GM12873 (cell line): Measurements from ENCODE around the gene MAP2K2.
A peak's percentile ranks its signal among the peaks of the same experiment; 100 is the strongest.

ENCODE experiments used
- CTCF ChIP-seq: IDR thresholded peaks from 2 replicates; pipeline ENCODE4 v1.5.1; 2012; ENCODE audit warnings: low read depth, mild to moderate bottlenecking, moderate library complexity, low read length, control low read depth; ENCODE audit not compliant: insufficient read depth; ENCODE audit errors: missing control alignments

The MAP2K2 gene

GRCh38 chr19:4121815-4122214 is 2.1 kb downstream of the MAP2K2 start:
- no peak for TF ChIP-seq CTCF

GRCh38 chr19:4121273-4121612 is 2.7 kb downstream of the MAP2K2 start:
- TF ChIP-seq CTCF = no peak

- no peak for TF ChIP-seq CTCF
Measured at GRCh38 chr19:4120559-4121272, 3.2 kb downstream of the MAP2K2 start.

GRCh38 chr19:4119763-4120162 is 4.2 kb downstream of the MAP2K2 start:
- no peak for TF ChIP-seq CTCF

GRCh38 chr19:4115818-4116385 is 8.0 kb downstream of the MAP2K2 start:
- TF ChIP-seq CTCF = no peak

GRCh38 chr19:4115050-4115817 is 8.7 kb downstream of the MAP2K2 start:
- TF ChIP-seq CTCF = peak; percentile 31

- no peak for TF ChIP-seq CTCF
Measured at GRCh38 chr19:4114181-4114580, 9.7 kb downstream of the MAP2K2 start.
